GM12878 (cell line): ENCODE data around the gene AP4E1. TPM values are rescaled to one million over a fixed set of nuclear protein-coding genes. Genes with fewer than 3 reads are reported as not detected.

Experiments
- ATAC-seq: fragments of 200-7000 bp; cut with Tn5 transposase; 3 replicates; pipeline ENCODE4 v1.9.1; 2020; ENCODE audit warnings: mild to moderate bottlenecking, moderate library complexity
- BruUV-seq: library from RNA; stranded (reverse); fragments of 400-500 nt; replicated peaks from 2 replicates; lab custom pipeline; 2021; lab: Mats Ljungman, UMichigan
- CTCF ChIA-PET: fragments of 300-600 bp; sonication (Branson Sonifier 250); formaldehyde crosslinking; extraction: SDS; loops from one replicate; lab custom pipeline; 2021; ENCODE audit warnings: inconsistent platforms; lab: Yijun Ruan, JAX
- POLR2A ChIA-PET: fragments of 350-600 bp; formaldehyde crosslinking; extraction: SDS; loops from one replicate; lab custom pipeline; 2021; ENCODE audit warnings: inconsistent platforms; lab: Charles Lee
- RAD21 ChIA-PET: fragments of 300-600 bp; sonication (Branson Sonifier 250); formaldehyde crosslinking; loops from one replicate; lab custom pipeline; 2023; ENCODE audit warnings: antibody characterized with exemption; ENCODE audit not compliant: unreplicated experiment; lab: Charles Lee
- SMC1A ChIA-PET: fragments of 300-600 bp; sonication (Branson Sonifier 250); formaldehyde crosslinking; loops from one replicate; lab custom pipeline; 2023; ENCODE audit not compliant: unreplicated experiment, uncharacterized antibody; lab: Charles Lee
- DNase-seq: peaks from one replicate; pipeline ENCODE4 v3.0.0-alpha.2; 2011; ENCODE audit warnings: low read depth, low spot score
- FAIRE-seq: peaks from 3 replicates; lab custom pipeline; 2011; peaks lifted over from hg19 to GRCh38; lab: Jason Lieb, UNC
- H2AFZ ChIP-seq: 2 replicates; pipeline ENCODE4 v1.6.0; 2011; ENCODE audit warnings: low read depth, low read length, control low read depth; ENCODE audit not compliant: control insufficient read depth
- H3K27ac ChIP-seq: 2 replicates; pipeline ENCODE4 v1.5.1; 2011; ENCODE audit warnings: control low read depth; ENCODE audit not compliant: control insufficient read depth, insufficient read depth
- H3K27me3 ChIP-seq, 2 experiments: replicated peaks in 1 of 2; 2 replicates each; pipeline versions ENCODE4 v1.6.0 to v1.6.1; 2011; ENCODE audit warnings: low read length in 1 of 2; ENCODE audit not compliant: control insufficient read depth in 2 of 2, insufficient read depth in 2 of 2
- H3K36me3 ChIP-seq, 2 experiments: 2 replicates each; pipeline ENCODE4 v1.5.1; 2011; ENCODE audit warnings: low read length in 1 of 2; ENCODE audit not compliant: control insufficient read depth in 2 of 2, insufficient read depth in 2 of 2
- H3K4me1 ChIP-seq: 2 replicates; pipeline ENCODE4 v1.6.1; 2011; ENCODE audit warnings: mild to moderate bottlenecking, low read length, moderate library complexity, mixed read lengths; ENCODE audit not compliant: control insufficient read depth, insufficient read depth
- H3K4me2 ChIP-seq: 2 replicates; pipeline ENCODE4 v1.6.0; 2011; ENCODE audit warnings: control low read depth; ENCODE audit not compliant: control insufficient read depth, insufficient read depth
- H3K4me3 ChIP-seq: fragments of 200-600 bp; sonication (generic); 2 replicates; pipeline ENCODE4 v1.5.1; 2016
- H3K79me2 ChIP-seq: 2 replicates; pipeline ENCODE4 v1.6.0; 2011; ENCODE audit warnings: low read length; ENCODE audit not compliant: control insufficient read depth, insufficient read depth
- H3K9ac ChIP-seq: 2 replicates; pipeline ENCODE4 v1.8.0; 2011; ENCODE audit warnings: low read length, control low read depth, mixed read lengths; ENCODE audit not compliant: control insufficient read depth, insufficient read depth
- H3K9me3 ChIP-seq: replicated peaks from 3 replicates; pipeline ENCODE4 v1.5.1; 2011; ENCODE audit warnings: mild to moderate bottlenecking, low read length; ENCODE audit not compliant: control insufficient read depth, insufficient read depth
- H4K20me1 ChIP-seq: 2 replicates; pipeline ENCODE4 v1.6.0; 2011; ENCODE audit not compliant: control insufficient read depth, insufficient read depth
- ATF3 ChIP-seq: IDR thresholded peaks from 2 replicates; pipeline ENCODE4 v1.6.1; 2011; ENCODE audit warnings: low read depth, mild to moderate bottlenecking, low read length, moderate library complexity, borderline replicate concordance; ENCODE audit errors: extremely low read depth
- BCL3 ChIP-seq: IDR thresholded peaks from 2 replicates; pipeline ENCODE4 v1.6.1; 2011; ENCODE audit warnings: borderline replicate concordance, low read depth, mild to moderate bottlenecking, moderate library complexity, low read length; ENCODE audit not compliant: insufficient read depth, poor library complexity, severe bottlenecking
- BHLHE40 ChIP-seq, 2 experiments: fragments of 450-650 bp in 1 of 2; IDR thresholded peaks; 2 replicates each; pipeline ENCODE4 v1.6.1; 2011 to 2017; ENCODE audit warnings: low read depth in 2 of 2, borderline replicate concordance in 1 of 2, improper control_type of control experiment in 1 of 2, low read length in 1 of 2, mild to moderate bottlenecking in 1 of 2
- E4F1 ChIP-seq: fragments of 450-650 bp; IDR thresholded peaks from 2 replicates; pipeline ENCODE4 v1.6.1; 2018; ENCODE audit warnings: borderline replicate concordance, mild to moderate bottlenecking; ENCODE audit not compliant: partially characterized antibody
- EGR1 ChIP-seq, 2 experiments: IDR thresholded peaks; 1 replicate in 1 of 2; 2 replicates in 1 of 2; pipeline ENCODE4 v1.6.1; 2011 to 2012; ENCODE audit warnings: low read depth in 2 of 2, low read length in 2 of 2, borderline replicate concordance in 1 of 2, mild to moderate bottlenecking in 1 of 2, moderate library complexity in 1 of 2
- IRF4 ChIP-seq: IDR thresholded peaks from 2 replicates; pipeline ENCODE4 v1.6.1; 2011; ENCODE audit warnings: low read depth, low read length
- IRF5 ChIP-seq: fragments of 450-650 bp; IDR thresholded peaks from 2 replicates; pipeline ENCODE4 v1.6.1; 2017; ENCODE audit warnings: borderline replicate concordance
- PBX3 ChIP-seq: IDR thresholded peaks from 2 replicates; pipeline ENCODE4 v1.6.1; 2011; ENCODE audit warnings: mild to moderate bottlenecking, low read depth, low read length, moderate library complexity; ENCODE audit not compliant: insufficient replicate concordance
- RBBP5 ChIP-seq: fragments of 200-600 bp; sonication (generic); conservative IDR thresholded peaks from 2 replicates; pipeline ENCODE4 v1.6.1; 2016
- TCF3 ChIP-seq: IDR thresholded peaks from 2 replicates; pipeline ENCODE4 v1.6.1; 2012; ENCODE audit warnings: low read depth, mild to moderate bottlenecking, low read length, borderline replicate concordance; ENCODE audit not compliant: insufficient read depth
- ZNF687 ChIP-seq: fragments of 450-650 bp; IDR thresholded peaks from 2 replicates; pipeline ENCODE4 v1.6.1; 2017; ENCODE audit warnings: mild to moderate bottlenecking, moderate library complexity
- WGBS: methylation state at CpG from one replicate; pipeline ENCODE4 v1.1.6; 2016; ENCODE audit warnings: low lambda C conversion rate; ENCODE audit not compliant: insufficient replicate concordance, insufficient coverage; ENCODE audit errors: missing lambda C conversion rate; 5-methylcytosine and 5-hydroxymethylcytosine counted together
- in situ Hi-C: fragments of 300-500 bp; cut with MboI; formaldehyde crosslinking; loops from 9 replicates; pipeline ENCODE4 v1.14.3; 2018; ENCODE audit warnings: mixed read lengths
- intact Hi-C: fragments of 100-400 bp; cut with micrococcal nuclease; formaldehyde crosslinking; loops from one replicate; pipeline ENCODE4 v1.14.2; 2022; ENCODE audit not compliant: unreplicated experiment
- polyA plus RNA-seq, 11 experiments: library from polyadenylated mRNA; depleted of rRNA in 4 of 11; unstranded in 6 of 11; stranded (reverse) in 5 of 11; fragments of >200 nt; fragmentation: Nextera tagmentation in 4 of 11; fragmentation: Illumina TruSeq in 1 of 11; extraction: Ambion mirVana in 4 of 11; extraction: Trizol in 1 of 11; gene quantifications; 1 replicate in 1 of 11; 2 replicates in 10 of 11; pipeline versions ENCODE4 v1.2.1 to v1.2.3, GENCODE V29; 2011 to 2016; ENCODE audit warnings: inconsistent platforms in 2 of 11, missing spikeins in 2 of 11, low read depth in 1 of 11
- total RNA-seq, 4 experiments: library from RNA; depleted of rRNA in 3 of 4; stranded (reverse); fragments of >200 nt in 3 of 4; fragmentation: Illumina TruSeq in 1 of 4; extraction: Trizol in 1 of 4; gene quantifications; 2 replicates each; pipeline versions ENCODE4 v1.2.1 to v1.2.3, GENCODE V29; 2013 to 2021

The AP4E1 gene
- total and polyA plus RNA-seq, 10 of the 15 experiments (the other 5 are each of a cell fraction or from before 2014, with no cell fraction given), result 1.2 to 11.4 (median 6.7) TPM

GRCh38 chr15:51051776-51052175, 143.3 kb downstream of the AP4E1 start:
- H3K27ac ChIP-seq, result no peak overlapping the region
- H3K9me3 ChIP-seq, result no peaks in the 10 kb centered on the region
- no peak overlapping the region for H2AFZ ChIP-seq
- ChIA-PET SMC1A (interaction anchor here (0.7 to 3.8 kb wide), 2 partner anchors 14 to 83 kb away, joined by 3 to 19 read pairs; no protein-coding TSS in a partner anchor), CTCF (interaction anchor here (1.3 kb wide), 1 partner anchor 326 kb away, joined by 3 read pairs; no protein-coding TSS in a partner anchor), POLR2A (no interaction called here), RAD21 (no interaction called here)
- intact Hi-C loops (no loop called here), in situ Hi-C loops (no loop called here)
- no peak for FAIRE-seq
- H3K36me3 ChIP-seq, result no peaks in the 10 kb centered on the region
- H3K27me3 ChIP-seq, result no peaks in the 10 kb centered on the region
- H3K9ac ChIP-seq, result no peak overlapping the region
- H3K4me2 ChIP-seq, result no peak overlapping the region
- WGBS, result 36% methylated on average over 3 of the region's 3 CpGs
- DNase-seq, result no peak
- no peak for ATAC-seq
- H3K79me2 ChIP-seq, result no peaks in the 10 kb centered on the region
- H4K20me1 ChIP-seq, result no peaks in the 10 kb centered on the region
- no peak overlapping the region for H3K4me3 ChIP-seq
- no TSS peak for BruUV-seq
- H3K4me1 ChIP-seq, result peaks cover 8% of the 10 kb centered on the region
- TF ChIP-seq BHLHE40 (IDR thresholded peaks at IDR 0.05; ENCODE audit: borderline replicate concordance in 1 of 2, low read depth in 2 of 2, low read length in 1 of 2), result no peak
- no peak for TF ChIP-seq PBX3
- TF ChIP-seq ATF3, result no peak
- no peak for TF ChIP-seq ZNF687
- no peak for TF ChIP-seq E4F1
- TF ChIP-seq IRF4, result no peak
- no peak for TF ChIP-seq BCL3
- TF ChIP-seq EGR1 (IDR thresholded peaks at IDR 0.05; ENCODE audit: borderline replicate concordance in 1 of 2, low read depth in 2 of 2, low read length in 2 of 2), result no peak
- no peak for TF ChIP-seq TCF3
- TF ChIP-seq RBBP5, result no peak
- no peak for TF ChIP-seq IRF5
